Measurements from ENCODE around the gene SNX19.
"Not testable (repeated sequence)": the region's sequence is repeated elsewhere in the genome, so short reads cannot be mapped to it uniquely, and the experiment has no call there.

The SNX19 gene

DNA sequence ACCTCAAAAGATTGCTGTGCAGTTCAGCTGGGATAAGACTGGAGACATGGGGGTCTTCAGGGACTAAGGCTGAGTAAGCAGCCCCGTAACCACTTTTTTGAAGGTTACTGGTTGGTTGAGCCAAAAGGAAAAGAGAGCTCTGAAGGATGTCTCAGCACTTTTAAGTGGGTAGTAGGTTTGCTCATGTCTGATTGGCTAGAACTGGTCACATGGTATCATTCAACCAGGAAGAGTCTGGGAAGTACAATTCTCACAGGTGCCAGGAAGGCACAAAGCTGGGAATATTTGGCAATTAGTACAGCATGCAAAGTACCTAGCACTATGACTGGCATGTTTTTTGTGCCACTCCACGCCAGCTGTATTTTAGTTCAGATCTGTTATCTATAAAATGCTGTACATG, 58.1 kb downstream of the SNX19 start:
- TF ChIP-seq, protein P1, sequence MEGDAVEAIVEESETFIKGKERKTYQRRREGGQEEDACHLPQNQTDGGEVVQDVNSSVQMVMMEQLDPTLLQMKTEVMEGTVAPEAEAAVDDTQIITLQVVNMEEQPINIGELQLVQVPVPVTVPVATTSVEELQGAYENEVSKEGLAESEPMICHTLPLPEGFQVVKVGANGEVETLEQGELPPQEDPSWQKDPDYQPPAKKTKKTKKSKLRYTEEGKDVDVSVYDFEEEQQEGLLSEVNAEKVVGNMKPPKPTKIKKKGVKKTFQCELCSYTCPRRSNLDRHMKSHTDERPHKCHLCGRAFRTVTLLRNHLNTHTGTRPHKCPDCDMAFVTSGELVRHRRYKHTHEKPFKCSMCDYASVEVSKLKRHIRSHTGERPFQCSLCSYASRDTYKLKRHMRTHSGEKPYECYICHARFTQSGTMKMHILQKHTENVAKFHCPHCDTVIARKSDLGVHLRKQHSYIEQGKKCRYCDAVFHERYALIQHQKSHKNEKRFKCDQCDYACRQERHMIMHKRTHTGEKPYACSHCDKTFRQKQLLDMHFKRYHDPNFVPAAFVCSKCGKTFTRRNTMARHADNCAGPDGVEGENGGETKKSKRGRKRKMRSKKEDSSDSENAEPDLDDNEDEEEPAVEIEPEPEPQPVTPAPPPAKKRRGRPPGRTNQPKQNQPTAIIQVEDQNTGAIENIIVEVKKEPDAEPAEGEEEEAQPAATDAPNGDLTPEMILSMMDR (conservative IDR thresholded peaks at IDR 0.05; ENCODE audit: low read depth, low read length): no peak
- H3K4me3 ChIP-seq (ENCODE audit: low read length): no peak overlapping the region
- no peak for DNase-seq (ENCODE audit: low read depth)

DNA sequence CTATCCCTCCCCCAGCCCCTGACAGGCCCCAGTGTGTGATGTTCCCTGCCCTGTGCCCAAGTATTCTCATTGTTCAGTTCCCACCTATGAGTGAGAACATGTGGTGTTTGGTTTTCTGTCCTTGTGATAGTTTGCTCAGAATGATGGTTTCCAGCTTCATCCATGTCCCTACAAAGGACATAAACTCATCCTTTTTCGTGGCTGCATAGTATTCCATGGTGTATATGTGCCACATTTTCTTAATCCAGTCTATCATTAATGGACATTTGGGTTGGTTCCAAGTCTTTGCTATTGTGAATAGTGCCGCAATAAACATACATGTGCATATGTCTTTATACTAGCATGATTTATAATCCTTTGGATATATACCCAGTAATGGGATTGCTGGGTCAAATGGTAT, 60.6 kb downstream of the SNX19 start:
- not testable (repeated sequence) for H3K4me3 ChIP-seq (ENCODE audit: low read length); DNase-seq (ENCODE audit: low read depth)

DNA sequence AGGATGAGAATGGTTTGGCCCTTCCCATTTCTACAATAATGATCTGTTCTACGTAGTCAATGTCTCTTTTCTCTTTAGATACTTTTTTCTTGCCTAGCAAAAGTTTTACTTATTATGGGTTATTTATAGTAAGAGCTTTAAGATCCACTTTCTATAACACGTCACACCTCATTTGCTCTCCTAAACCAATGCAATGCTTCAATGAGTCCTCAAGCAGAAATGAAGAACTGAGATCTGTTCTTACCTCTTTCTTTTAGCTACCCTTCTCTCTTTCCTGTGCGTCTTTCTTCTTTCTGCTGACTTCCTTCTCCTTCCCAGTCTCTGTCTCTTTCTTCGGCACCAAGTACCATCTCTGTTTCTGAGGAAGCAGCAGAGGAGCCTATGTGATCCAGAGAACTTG, 61.8 kb downstream of the SNX19 start:
- DNase-seq (ENCODE audit: low read depth): no peak
- TF ChIP-seq, protein P1 (conservative IDR thresholded peaks at IDR 0.05; ENCODE audit: low read depth, low read length): no peak
- no peak overlapping the region for H3K4me3 ChIP-seq (ENCODE audit: low read length)

DNA sequence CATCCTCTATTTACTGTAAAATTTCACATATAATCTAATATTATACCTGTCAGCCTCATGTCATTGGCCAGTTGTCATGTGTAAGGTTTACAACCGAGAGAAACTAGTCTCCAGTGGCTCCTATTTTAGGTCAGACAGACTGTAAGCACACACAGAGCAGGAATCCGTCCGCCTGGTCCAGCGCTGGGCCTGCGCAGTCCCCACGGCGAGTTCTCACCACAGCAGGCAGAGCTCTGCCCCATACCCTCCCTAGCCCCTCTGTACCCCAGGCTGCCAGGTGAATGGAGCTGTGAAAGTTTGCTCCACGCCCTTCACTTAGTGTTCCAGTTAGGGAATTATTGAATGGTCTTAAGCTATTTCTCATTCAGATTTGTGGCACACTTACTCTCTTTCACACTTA, 63.7 kb downstream of the SNX19 start:
- H3K4me3 ChIP-seq (ENCODE audit: low read length): no peak overlapping the region
- TF ChIP-seq, protein P1 (conservative IDR thresholded peaks at IDR 0.05; ENCODE audit: low read depth, low read length): no peak
- DNase-seq (ENCODE audit: low read depth): no peak

DNA sequence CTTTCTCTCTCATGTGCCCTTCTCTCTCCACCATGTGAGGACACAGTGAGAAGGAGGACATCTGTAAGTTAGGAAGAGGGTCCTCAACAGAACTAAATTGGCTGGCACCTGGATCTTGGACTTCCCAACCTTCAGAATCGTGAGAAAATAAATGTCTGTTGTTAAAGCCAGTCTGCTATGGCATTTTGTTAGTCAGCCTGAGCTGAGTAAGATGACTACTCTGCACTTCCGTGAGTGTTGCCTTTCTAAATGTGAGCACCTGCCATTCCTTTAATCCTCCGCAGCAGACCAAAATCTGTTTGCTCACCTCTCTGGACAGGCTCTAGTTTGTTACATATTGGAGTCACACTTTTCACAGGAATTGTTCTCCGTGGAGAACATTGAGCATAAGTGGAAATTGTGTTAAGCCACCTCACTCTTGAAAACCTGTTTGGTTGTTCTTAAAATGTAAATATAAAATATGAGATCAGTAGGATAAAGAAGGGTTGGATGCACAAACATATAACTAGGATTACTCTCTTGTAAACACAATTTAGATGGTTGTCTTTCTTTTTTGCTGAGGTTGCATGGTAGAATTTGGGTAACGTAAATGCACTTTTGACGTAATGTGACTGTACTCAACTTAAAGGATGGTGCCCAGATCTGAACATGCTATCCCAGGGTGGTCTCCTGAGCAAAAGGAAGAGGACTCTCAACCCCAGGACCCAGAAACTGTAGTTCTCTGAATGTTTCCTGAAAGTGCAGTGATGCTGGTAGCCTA, 65.9 kb downstream of the SNX19 start:
- no peak for DNase-seq (ENCODE audit: low read depth)
- H3K4me3 ChIP-seq (ENCODE audit: low read length): no peak overlapping the region
- TF ChIP-seq, protein P1 (conservative IDR thresholded peaks at IDR 0.05; ENCODE audit: low read depth, low read length): no peak

DNA sequence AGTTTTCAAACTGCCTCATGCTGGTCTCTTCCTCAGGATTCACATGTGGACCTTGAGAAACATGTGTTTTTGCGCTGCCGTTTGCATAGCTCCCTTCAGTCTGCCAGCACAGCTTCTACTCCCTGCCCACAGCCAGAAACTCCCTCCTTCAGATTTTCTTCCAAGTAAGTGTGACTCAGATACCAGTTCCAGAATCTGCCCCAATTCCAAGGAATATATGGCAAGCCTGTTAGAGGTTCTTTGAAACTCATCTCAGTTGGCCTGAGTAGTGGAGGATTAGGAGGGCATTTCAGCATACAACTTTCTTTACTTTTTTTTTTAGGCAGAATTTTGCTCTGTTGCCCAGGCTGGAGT, 67.1 kb downstream of the SNX19 start:
- no peak overlapping the region for H3K4me3 ChIP-seq (ENCODE audit: low read length)
- DNase-seq (ENCODE audit: low read depth): no peak
- TF ChIP-seq, protein P1 (conservative IDR thresholded peaks at IDR 0.05; ENCODE audit: low read depth, low read length): no peak

DNA sequence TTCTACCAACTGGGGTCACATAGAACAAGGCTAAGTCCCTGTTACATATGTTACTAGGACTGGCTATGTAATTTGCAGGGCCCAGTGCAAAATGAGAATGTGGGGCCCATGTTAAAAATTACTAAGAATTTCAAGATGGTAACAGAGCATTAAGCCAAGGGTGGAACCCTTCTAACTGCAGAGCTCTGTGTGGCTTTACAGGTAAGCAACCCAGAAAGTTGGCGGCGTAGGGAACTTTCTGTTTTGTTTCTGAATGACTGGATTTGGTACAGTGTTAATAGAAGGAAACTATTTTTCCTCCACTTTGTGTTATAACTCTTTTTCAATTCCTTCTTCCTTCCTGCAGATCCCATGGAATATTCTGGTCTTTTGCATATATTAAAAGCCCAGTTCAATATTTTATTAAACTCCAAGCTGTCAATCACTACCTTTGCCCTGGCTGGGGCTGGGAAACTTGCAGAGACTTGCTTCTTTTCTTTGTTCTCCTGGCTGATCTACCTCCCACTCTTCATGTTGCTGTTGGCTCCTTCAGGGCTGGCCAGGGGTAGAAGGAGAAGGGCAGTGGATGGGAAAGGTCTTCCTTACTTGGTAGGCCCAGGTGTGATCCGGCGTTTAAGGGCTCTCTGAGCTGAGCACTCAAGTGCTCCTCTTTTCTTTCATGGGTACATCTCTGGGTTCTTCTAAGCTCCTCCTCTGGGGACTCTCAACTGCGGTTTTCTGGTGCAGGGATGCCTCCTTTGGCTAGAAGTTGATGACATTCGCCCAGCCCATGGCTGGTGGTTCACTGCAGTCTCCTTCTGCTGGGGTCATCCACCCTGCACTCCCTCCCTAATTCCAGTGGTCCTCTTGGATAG, 67.7 kb downstream of the SNX19 start:
- H3K4me3 ChIP-seq (ENCODE audit: low read length): no peak overlapping the region
- no peak for DNase-seq (ENCODE audit: low read depth)
- TF ChIP-seq, protein P1 (conservative IDR thresholded peaks at IDR 0.05; ENCODE audit: low read depth, low read length): no peak
